Esophagus muscularis mucosa (tissue), 4 donors: ENCODE data around the gene GNAT1. TPM values are rescaled to one million over a fixed set of nuclear protein-coding genes. Genes with fewer than 3 reads are reported as not detected.

Experiments used
- DNase-seq: peaks from one replicate; pipeline ENCODE4 v3.0.0-alpha.2; 2017; ENCODE audit errors: extremely low spot score
- H3K27ac ChIP-seq, 4 donors: fragments of 200-600 bp; sonication (generic); replicated peaks in 1 of 4; 1 replicate in 3 of 4; 2 replicates in 1 of 4; pipeline ENCODE4 v1.5.1; 2016 to 2019; ENCODE audit warnings: mild to moderate bottlenecking in 1 of 4
- H3K27me3 ChIP-seq, 4 donors: fragments of 200-600 bp; sonication (generic); one replicate each; pipeline versions ENCODE4 v1.5.1 to v1.6.0; 2016 to 2019
- H3K36me3 ChIP-seq, 4 donors: fragments of 200-600 bp; sonication (generic); one replicate each; pipeline ENCODE4 v1.5.1; 2016 to 2019
- H3K4me1 ChIP-seq, 4 donors: fragments of 200-600 bp; sonication (generic); one replicate each; pipeline ENCODE4 v1.5.1; 2016 to 2019
- H3K4me3 ChIP-seq, 4 donors: fragments of 200-600 bp; sonication (generic); 1 replicate in 2 of 4; 2 replicates in 2 of 4; pipeline ENCODE4 v1.5.1; 2016 to 2019; ENCODE audit warnings: mild to moderate bottlenecking in 4 of 4, moderate library complexity in 1 of 4
- H3K9me3 ChIP-seq, 4 donors: fragments of 200-600 bp; sonication (generic); 1 replicate in 3 of 4; 2 replicates in 1 of 4; pipeline ENCODE4 v1.5.1; 2016 to 2019
- EP300 ChIP-seq: sonication (generic); formaldehyde crosslinking; IDR thresholded peaks from one replicate; pipeline ENCODE4 v1.6.1; 2017; ENCODE audit warnings: antibody characterized with exemption
- POLR2A ChIP-seq: fragments of 450-650 bp; IDR thresholded peaks from one replicate; pipeline ENCODE4 v1.6.1; 2017; ENCODE audit warnings: antibody characterized with exemption, moderate library complexity, mild to moderate bottlenecking, low read depth
- POLR2AphosphoS5 ChIP-seq, 2 donors: sonication (generic); formaldehyde crosslinking; IDR thresholded peaks; one replicate each; pipeline ENCODE4 v1.6.1; 2017; ENCODE audit warnings: antibody characterized with exemption in 2 of 2
- WGBS: methylation state at CpG from one replicate; pipeline ENCODE4 v1.1.5; 2018; 5-methylcytosine and 5-hydroxymethylcytosine counted together
- intact Hi-C: fragments of 100-400 bp; cut with DNase I; formaldehyde crosslinking; loops from one replicate; pipeline ENCODE4 v1.15.1; 2023
- total RNA-seq, 4 donors: library from RNA; depleted of rRNA; stranded (reverse); fragments of >200 nt; gene quantifications; one replicate each; pipeline versions ENCODE4 v1.1.0 to v1.2.1, GENCODE V29; 2016
- TF ChIP-seq, protein P1 (sequence below), 3 experiments: fragments of 200-600 bp in 2 of 3; fragments of 450-650 bp in 1 of 3; sonication (generic) in 2 of 3; IDR thresholded peaks; one replicate each; pipeline ENCODE4 v1.5.1; 2017 to 2019; ENCODE audit warnings: antibody characterized with exemption in 3 of 3, mild to moderate bottlenecking in 2 of 3, moderate library complexity in 1 of 3

The GNAT1 gene
- total RNA-seq, 4 donors from 2014 or later, result not detected

DNA sequence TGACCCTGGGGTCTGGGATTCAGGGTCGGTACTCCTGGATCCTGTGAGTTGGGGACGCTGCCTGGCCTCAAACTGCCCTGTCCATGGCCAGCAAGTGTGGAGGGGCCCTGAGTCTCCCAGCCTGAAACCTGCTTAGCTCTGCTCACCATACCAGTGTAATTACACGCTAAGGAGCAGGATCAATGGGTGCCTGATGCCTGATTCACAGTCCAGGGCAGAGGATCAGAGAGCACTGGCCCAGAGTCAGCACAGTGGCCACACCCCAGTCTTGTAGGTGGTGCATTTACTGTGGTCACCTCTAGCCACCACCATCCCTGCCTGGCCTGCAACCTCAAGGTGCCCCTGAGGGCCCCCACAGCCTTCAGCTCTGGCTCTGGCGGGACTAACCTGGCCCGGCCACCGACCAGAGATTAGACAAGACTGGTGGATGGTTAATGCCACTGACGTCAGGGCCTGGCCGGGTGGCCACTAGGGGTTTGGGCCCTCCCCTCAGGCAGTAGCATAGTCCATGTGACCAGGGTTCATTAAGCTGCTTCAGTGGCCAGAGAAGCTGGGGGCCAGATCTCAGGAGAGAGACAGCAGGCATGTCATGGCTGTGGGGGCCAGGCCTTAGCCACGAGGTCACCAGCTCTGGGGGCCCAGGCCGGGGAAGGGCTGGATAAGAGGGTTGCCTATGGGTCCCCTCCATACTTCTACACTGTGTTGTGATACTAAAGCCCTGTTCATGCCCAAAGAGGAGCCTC lies 10.3 kb downstream of the GNAT1 start:
- intact Hi-C loops, result no loop called here
- Histone ChIP-seq H3K9me3 (no peaks in the 10 kb centered on the region), H3K4me3 (no peak overlapping the region), H3K36me3 (no peaks in the 10 kb centered on the region), H3K4me1 (peaks cover 16 to 19% (median 18%) of the 10 kb centered on the region in 4 donors), H3K27ac (no peak overlapping the region), H3K27me3 (peaks cover 0 to 86% (median 29%) of the 10 kb centered on the region in 4 donors)
- 79% methylated on average over 2 of the region's 10 CpGs for WGBS
- DNase-seq, result no peak
- no peak for TF ChIP-seq POLR2AphosphoS5 (IDR thresholded peaks at IDR 0.05)
- TF ChIP-seq, protein P1, sequence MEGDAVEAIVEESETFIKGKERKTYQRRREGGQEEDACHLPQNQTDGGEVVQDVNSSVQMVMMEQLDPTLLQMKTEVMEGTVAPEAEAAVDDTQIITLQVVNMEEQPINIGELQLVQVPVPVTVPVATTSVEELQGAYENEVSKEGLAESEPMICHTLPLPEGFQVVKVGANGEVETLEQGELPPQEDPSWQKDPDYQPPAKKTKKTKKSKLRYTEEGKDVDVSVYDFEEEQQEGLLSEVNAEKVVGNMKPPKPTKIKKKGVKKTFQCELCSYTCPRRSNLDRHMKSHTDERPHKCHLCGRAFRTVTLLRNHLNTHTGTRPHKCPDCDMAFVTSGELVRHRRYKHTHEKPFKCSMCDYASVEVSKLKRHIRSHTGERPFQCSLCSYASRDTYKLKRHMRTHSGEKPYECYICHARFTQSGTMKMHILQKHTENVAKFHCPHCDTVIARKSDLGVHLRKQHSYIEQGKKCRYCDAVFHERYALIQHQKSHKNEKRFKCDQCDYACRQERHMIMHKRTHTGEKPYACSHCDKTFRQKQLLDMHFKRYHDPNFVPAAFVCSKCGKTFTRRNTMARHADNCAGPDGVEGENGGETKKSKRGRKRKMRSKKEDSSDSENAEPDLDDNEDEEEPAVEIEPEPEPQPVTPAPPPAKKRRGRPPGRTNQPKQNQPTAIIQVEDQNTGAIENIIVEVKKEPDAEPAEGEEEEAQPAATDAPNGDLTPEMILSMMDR (IDR thresholded peaks at IDR 0.05), result no peak
- TF ChIP-seq POLR2A, result no peak
- TF ChIP-seq EP300, result no peak

DNA sequence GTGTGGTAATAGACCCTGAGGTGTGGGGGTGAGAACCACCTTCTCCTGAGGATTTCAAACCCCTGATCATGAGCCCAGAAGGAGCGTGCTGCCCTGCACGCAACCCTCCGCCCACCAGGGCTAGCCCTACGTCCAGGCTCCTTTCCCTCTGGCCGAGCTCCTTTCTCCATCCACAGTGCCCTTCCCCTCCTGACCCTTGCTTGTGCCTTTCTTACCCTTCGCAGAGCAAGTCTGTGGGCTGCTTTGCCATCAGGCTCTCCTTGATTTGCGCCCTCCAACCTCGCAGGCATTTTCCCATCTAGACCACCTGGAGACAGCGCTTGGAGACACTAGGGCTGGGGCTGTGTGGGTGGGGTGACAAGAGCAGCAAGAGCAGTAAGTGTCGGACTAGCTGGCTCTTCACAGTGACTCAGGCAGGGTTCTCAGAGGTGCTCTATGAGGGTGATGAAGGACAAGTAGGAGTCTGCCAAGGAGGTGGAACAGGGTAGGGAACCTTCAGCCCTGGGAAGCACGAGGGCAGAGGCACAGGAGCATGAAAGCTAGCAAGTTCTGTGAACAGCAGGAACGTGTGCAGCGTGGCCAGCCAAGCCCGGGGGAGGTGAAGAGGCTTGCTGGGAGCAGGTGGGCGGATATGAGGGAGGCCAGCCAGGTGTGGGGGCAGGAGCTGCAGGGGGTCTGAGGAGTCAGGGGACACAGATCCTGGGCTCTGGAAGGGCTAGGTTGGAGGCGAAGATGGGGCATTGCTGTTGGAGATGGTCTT lies 11.1 kb downstream of the GNAT1 start:
- Histone ChIP-seq H3K36me3 (no peaks in the 10 kb centered on the region), H3K27ac (no peak overlapping the region), H3K27me3 (peaks cover 0 to 94% (median 29%) of the 10 kb centered on the region in 4 donors), H3K4me3 (no peak overlapping the region), H3K4me1 (peaks cover 16 to 19% (median 18%) of the 10 kb centered on the region in 4 donors), H3K9me3 (no peaks in the 10 kb centered on the region)
- 81% methylated on average over 16 of the region's 16 CpGs for WGBS
- intact Hi-C loops, result no loop called here
- TF ChIP-seq, protein P1 (IDR thresholded peaks at IDR 0.05), result no peak
- TF ChIP-seq POLR2A, result no peak
- no peak for TF ChIP-seq POLR2AphosphoS5 (IDR thresholded peaks at IDR 0.05)
- TF ChIP-seq EP300, result no peak
- DNase-seq, result no peak

DNA sequence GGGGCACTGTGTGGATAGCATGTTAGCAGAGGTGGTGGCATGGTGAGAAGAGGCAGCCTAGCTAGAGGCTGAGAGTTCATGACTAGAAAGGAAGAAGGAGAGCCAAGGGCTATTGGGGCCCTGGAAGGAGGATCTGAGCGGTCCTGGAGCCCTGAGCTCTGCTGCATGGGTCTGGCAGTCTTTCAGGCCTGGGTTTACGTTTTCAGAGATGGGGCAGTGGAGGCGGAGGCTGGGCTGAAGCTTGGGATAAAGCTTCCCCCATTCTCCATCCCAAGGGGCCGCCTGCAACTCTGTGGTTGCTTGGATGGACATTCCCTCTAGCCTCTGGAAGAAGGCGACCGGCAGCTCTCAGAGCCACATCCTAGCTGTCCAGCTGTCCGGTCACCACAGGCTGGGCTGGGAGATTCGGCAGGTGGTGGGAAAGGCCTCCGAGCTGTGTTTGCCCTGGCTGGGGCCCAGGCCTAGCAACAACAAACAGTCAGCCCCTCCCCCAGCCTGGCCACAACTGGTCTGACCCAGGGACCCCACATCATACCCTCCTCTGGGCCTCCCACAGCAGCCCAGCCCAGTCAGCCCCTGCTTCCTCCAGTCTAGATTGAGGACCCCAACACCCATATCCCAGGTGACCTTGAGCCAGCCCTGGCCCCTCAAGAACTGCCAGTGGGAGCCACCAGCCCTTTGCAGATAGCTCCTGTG lies 11.9 kb downstream of the GNAT1 start:
- Histone ChIP-seq H3K27me3 (peaks cover 0 to 92% (median 29%) of the 10 kb centered on the region in 4 donors), H3K9me3 (no peaks in the 10 kb centered on the region), H3K27ac (no peak overlapping the region), H3K4me1 (peaks cover 16 to 19% (median 18%) of the 10 kb centered on the region in 4 donors), H3K4me3 (no peak overlapping the region), H3K36me3 (no peaks in the 10 kb centered on the region)
- no peak for DNase-seq
- 80% methylated on average over 5 of the region's 9 CpGs for WGBS
- TF ChIP-seq, protein P1 (IDR thresholded peaks at IDR 0.05), result no peak
- TF ChIP-seq POLR2A (no peak), POLR2AphosphoS5 (IDR thresholded peaks at IDR 0.05) (no peak), EP300 (no peak)
- intact Hi-C loops, result no loop called here

DNA sequence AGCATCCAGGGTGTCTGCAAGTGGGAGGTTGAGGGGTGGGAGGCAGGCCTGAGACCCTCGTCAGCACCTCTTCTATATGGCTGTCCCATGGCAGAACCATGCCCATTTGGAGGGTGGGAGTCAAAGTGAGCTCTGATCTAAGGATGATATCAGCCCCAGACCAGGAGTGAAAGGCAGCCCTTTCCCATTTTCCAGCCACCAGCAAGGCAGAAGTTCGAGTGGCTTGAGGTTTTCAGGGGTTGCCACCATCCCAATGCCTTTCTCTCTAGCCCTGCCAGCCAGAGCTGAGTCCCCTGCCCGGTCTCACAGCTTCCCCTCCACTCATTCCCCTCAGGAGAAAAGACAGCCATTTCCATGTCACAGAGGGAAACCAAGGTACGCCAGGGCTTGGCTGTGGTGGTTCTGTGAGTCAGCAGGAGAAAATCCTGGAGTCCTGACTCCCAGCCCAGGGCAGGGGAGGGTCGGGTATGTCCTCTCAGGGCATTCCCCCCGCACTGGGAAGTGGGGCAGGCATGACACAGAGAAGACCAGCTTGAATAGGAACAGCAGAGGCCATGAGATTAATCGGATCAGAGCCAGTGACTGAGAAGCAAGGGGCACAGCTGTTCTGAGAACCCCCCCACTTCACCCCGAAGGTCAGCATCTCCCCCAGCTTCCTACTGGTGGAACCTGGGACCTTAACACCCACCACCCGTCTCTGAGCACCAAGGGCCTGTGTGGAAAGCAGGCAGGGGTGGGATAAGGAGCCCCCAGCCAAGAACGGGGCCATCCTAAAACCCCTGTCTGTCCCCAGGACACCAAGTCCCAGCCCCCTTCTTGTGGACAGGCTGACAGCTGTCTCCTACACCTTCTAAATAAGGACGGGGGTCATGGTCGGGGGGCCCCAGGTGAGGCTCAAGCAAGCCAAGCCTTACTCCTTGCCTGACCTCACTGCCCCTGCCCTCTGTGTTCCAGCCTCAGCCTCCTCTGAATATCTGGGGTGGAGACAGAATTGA lies 12.7 kb downstream of the GNAT1 start:
- Histone ChIP-seq H3K27me3 (peaks cover 0 to 85% (median 29%) of the 10 kb centered on the region in 4 donors), H3K27ac (no peak overlapping the region), H3K4me1 (peaks cover 16 to 19% (median 18%) of the 10 kb centered on the region in 4 donors), H3K36me3 (no peaks in the 10 kb centered on the region), H3K9me3 (no peaks in the 10 kb centered on the region), H3K4me3 (peak overlapping the region in 2 of 4 donors; percentile 47 to 49)
- no peak for DNase-seq
- no peak for TF ChIP-seq POLR2AphosphoS5 (IDR thresholded peaks at IDR 0.05)
- TF ChIP-seq POLR2A, result no peak
- TF ChIP-seq, protein P1 (IDR thresholded peaks at IDR 0.05), result no peak
- no peak for TF ChIP-seq EP300
- intact Hi-C loops, result no loop called here
- 82% methylated on average over 10 of the region's 12 CpGs for WGBS
